DOHH2 (cell line): ENCODE measurements around the gene ORC2.

Experiments used
- EZH2phosphoT487 ChIP-seq: fragments of 200-600 bp; sonication (generic); IDR thresholded peaks from 2 replicates; pipeline ENCODE4 v1.6.1; 2017; ENCODE audit warnings: borderline replicate concordance, mild to moderate bottlenecking, antibody characterized with exemption, low read length, moderate library complexity, mixed read lengths
- TF ChIP-seq, protein P1 (sequence below): fragments of 200-600 bp; sonication (generic); IDR thresholded peaks from one replicate; pipeline ENCODE4 v1.5.1; 2014; ENCODE audit warnings: antibody characterized with exemption, mild to moderate bottlenecking, low read depth, low read length; ENCODE audit not compliant: poor library complexity, severe bottlenecking

DNA sequence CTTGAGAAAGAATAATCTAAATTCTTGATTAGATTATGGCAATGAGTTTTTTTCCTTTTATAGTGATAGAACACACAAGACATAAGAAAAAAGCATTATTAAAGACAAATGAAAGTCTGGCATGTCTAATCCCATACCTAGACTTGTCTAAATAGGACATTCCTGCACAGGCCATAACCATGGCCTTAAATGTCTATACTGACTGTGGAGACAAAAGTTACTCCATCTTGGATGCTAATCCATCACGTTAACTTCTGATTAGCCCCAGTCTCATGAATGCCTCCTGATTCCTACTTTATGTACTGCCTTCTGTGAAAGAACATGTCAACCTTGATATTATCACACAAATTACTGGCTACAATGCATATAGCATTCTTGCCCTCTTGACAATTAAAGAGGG, 23.6 kb downstream of the ORC2 start:
- TF ChIP-seq, protein P1, sequence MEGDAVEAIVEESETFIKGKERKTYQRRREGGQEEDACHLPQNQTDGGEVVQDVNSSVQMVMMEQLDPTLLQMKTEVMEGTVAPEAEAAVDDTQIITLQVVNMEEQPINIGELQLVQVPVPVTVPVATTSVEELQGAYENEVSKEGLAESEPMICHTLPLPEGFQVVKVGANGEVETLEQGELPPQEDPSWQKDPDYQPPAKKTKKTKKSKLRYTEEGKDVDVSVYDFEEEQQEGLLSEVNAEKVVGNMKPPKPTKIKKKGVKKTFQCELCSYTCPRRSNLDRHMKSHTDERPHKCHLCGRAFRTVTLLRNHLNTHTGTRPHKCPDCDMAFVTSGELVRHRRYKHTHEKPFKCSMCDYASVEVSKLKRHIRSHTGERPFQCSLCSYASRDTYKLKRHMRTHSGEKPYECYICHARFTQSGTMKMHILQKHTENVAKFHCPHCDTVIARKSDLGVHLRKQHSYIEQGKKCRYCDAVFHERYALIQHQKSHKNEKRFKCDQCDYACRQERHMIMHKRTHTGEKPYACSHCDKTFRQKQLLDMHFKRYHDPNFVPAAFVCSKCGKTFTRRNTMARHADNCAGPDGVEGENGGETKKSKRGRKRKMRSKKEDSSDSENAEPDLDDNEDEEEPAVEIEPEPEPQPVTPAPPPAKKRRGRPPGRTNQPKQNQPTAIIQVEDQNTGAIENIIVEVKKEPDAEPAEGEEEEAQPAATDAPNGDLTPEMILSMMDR, result no peak
- TF ChIP-seq EZH2phosphoT487, result no peak
